ENCODE measurements around the gene SGMS2. TPM values are rescaled to one million over a fixed set of nuclear protein-coding genes. Genes with fewer than 3 reads are reported as not detected.

Gene SGMS2
- total RNA-seq, 6 experiments from 2014 or later, result 12.3 to 67.8 (median 29.3) TPM

- TF ChIP-seq CTCF (IDR thresholded peaks at IDR 0.05) (no peak), POLR2A (IDR thresholded peaks at IDR 0.05) (no peak)
- Histone ChIP-seq H3K4me3 (no peak overlapping the region), H3K36me3 (no peaks in the 10 kb centered on the region), H3K9me3 (no peaks in the 10 kb centered on the region), H3K27me3 (no peaks in the 10 kb centered on the region), H3K27ac (no peak overlapping the region), H3K4me1 (no peaks in the 10 kb centered on the region)
- DNase-seq, result no peak
- ATAC-seq, result no peak
- intact Hi-C loops (cut with DNase I), result no loop called here
These were observed 61.1 kb downstream of the SGMS2 start for GRCh38 chr4:107885865-107886264.

DNA sequence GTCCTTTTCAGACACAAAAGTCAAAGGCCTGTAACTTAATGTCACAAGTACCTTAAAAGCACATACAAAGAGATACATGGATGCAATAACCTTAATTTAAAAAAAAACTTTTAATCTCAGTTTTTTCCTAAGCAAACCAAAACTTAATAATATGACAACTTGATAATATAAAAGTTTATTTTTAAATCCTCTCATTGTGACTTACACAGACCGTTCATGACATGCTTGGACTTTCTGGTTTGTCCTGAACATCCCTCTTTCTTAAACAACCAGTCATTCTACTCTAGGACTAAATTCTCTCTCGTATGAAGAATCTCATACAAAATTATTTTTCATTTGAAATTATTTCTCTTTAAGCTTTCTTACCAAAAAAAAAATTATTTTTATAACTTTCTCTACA, 63.5 kb downstream of the SGMS2 start:
- 58% methylated on average over 2 of the region's 2 CpGs for WGBS (ENCODE audit: insufficient coverage, low coverage, low lambda C conversion rate, missing lambda C conversion rate)
- intact Hi-C loops (cut with DNase I), result no loop called here
- no peak for DNase-seq

GRCh38 chr4:107890779-107891178, 66.0 kb downstream of the SGMS2 start:
- Histone ChIP-seq H3K27ac (no peak overlapping the region), H3K4me1 (no peaks in the 10 kb centered on the region), H3K27me3 (no peaks in the 10 kb centered on the region), H3K4me3 (no peak overlapping the region), H3K9me3 (no peaks in the 10 kb centered on the region), H3K36me3 (no peaks in the 10 kb centered on the region)
- TF ChIP-seq CTCF (IDR thresholded peaks at IDR 0.05) (no peak), POLR2A (IDR thresholded peaks at IDR 0.05) (no peak)
- no peak for DNase-seq
- ATAC-seq, result no peak
- intact Hi-C loops (cut with DNase I), result no loop called here
- WGBS (ENCODE audit: insufficient coverage, low coverage, low lambda C conversion rate, missing lambda C conversion rate), result 92% methylated on average over 2 of the region's 2 CpGs

More for the DNA sequence above, 63.5 kb downstream of the SGMS2 start:
- Histone ChIP-seq H3K4me3 (no peak overlapping the region), H3K9me3 (no peaks in the 10 kb centered on the region), H3K4me1 (no peaks in the 10 kb centered on the region), H3K27ac (no peak overlapping the region), H3K27me3 (no peaks in the 10 kb centered on the region), H3K36me3 (no peaks in the 10 kb centered on the region)
- ATAC-seq, result no peak
- TF ChIP-seq CTCF (IDR thresholded peaks at IDR 0.05), result no peak
- TF ChIP-seq POLR2A (IDR thresholded peaks at IDR 0.05), result no peak

- no peak for ATAC-seq
- no peaks in the 10 kb centered on the region for H3K4me1 ChIP-seq
- H3K9me3 ChIP-seq, result no peaks in the 10 kb centered on the region
- no peaks in the 10 kb centered on the region for H3K27me3 ChIP-seq
- DNase-seq, result no peak
- intact Hi-C loops (cut with DNase I), result no loop called here
- H3K4me3 ChIP-seq, result no peak overlapping the region
- no peak overlapping the region for H3K27ac ChIP-seq
- no peaks in the 10 kb centered on the region for H3K36me3 ChIP-seq
- TF ChIP-seq CTCF (IDR thresholded peaks at IDR 0.05) (no peak), POLR2A (IDR thresholded peaks at IDR 0.05) (no peak)
These were observed 66.6 kb downstream of the SGMS2 start for GRCh38 chr4:107891299-107891698.
